Esophagus (tissue), 2 donors: Measurements from ENCODE around the gene APOO. TPM values are rescaled to one million over a fixed set of nuclear protein-coding genes. Genes with fewer than 3 reads are reported as not detected.

ENCODE experiments used
- H3K27ac ChIP-seq, 2 donors: one replicate each; pipeline ENCODE4 v1.5.1; 2013; ENCODE audit warnings: low read depth in 2 of 2, mild to moderate bottlenecking in 2 of 2, inconsistent platforms in 1 of 2, low read length in 1 of 2, moderate library complexity in 1 of 2
- H3K27me3 ChIP-seq, 2 donors: one replicate each; pipeline ENCODE4 v1.6.1; 2013; ENCODE audit warnings: low read length in 2 of 2, control low read depth in 1 of 2, mild to moderate bottlenecking in 1 of 2; ENCODE audit not compliant: insufficient read depth in 2 of 2, control insufficient read depth in 1 of 2
- H3K36me3 ChIP-seq, 2 donors: one replicate each; pipeline ENCODE4 v1.6.1; 2013; ENCODE audit warnings: low read length in 1 of 2; ENCODE audit not compliant: control insufficient read depth in 2 of 2, insufficient read depth in 2 of 2
- H3K4me1 ChIP-seq, 2 donors: one replicate each; pipeline ENCODE4 v1.6.1; 2013; ENCODE audit warnings: low read length in 1 of 2; ENCODE audit not compliant: control insufficient read depth in 2 of 2, insufficient read depth in 2 of 2
- H3K4me3 ChIP-seq, 2 donors: one replicate each; pipeline ENCODE4 v1.5.1; 2013; ENCODE audit warnings: low read length in 2 of 2, mild to moderate bottlenecking in 2 of 2, low read depth in 1 of 2, moderate library complexity in 1 of 2
- H3K9me3 ChIP-seq, 2 donors: one replicate each; pipeline ENCODE4 v1.6.1; 2013; ENCODE audit warnings: mild to moderate bottlenecking in 2 of 2, low read depth in 1 of 2, low read length in 1 of 2, moderate library complexity in 1 of 2; ENCODE audit not compliant: control insufficient read depth in 2 of 2, insufficient read depth in 1 of 2
- WGBS, 2 donors: extraction: QIAGEN DNeasy Blood & Tissue Kit; methylation state at CpG; one replicate each; pipeline ENCODE4 v1.1.7; 2013; 5-methylcytosine and 5-hydroxymethylcytosine counted together
- polyA plus RNA-seq, 2 donors: library from polyadenylated mRNA; stranded (reverse); fragments of 200-250 nt; gene quantifications; one replicate each; pipeline ENCODE4 v1.2.3, GENCODE V29; 2013
- donor health status: healthy with polysubstance abuse.
- donor health status: Bipolar disorder and iron deficiency.

Gene APOO
- polyA plus RNA-seq: 10 to 100 TPM; 12.7 to 15.8 TPM

DNA sequence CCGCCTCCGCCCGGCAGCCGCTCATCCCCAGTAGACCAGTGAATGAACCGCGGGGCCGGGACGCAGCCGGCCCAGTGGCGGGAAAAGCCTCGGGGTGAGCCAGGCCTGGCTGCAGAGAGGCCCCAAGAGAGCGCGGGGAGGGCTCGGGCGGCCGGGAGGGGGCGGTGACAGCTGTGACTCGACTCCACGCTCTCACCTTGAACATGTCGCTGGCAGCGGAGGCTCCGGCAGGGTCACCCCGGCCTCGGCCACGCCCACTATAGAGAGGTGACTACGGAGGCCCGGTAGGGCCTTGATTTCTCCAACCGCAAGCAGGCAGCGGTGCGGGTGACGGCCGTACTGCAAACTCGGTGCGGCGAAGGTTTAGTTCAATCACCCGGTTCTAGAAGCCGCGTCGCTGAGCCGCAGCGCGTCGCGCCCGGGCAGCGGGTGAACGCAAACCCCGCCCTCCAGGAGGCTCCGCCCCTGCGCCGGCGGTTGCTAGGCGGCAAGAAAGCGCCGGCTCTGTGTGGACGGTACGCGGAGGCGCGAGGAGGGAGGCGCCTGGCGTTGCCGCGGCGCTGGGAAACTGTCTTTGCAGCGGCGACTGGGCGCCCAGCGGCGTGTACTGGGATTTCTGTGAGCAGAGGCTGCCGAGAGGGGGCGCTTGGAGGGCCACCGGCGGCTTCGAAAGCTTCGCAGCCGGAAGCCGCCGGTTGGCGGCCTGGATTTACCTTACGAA, at the start of gene APOO, which contains the start of gene CXorf58:
Gene APOO, minus strand, starts transcription at position 441 of the 721 bp plus-strand sequence. Its CDS starts 236 bp downstream, at position 205.
Gene CXorf58, plus strand, starts transcription at position 509 of the 721 bp plus-strand sequence. CDS start 2,297 bp downstream, outside the sequence.
- WGBS, 2 donors: 1 to 22% methylated on average over 81 of the region's 81 CpGs
- Histone ChIP-seq H3K27ac (peak within 1 kb of the TSS; percentile 73 to 94), H3K4me3 (peak within 1 kb of the TSS; percentile 48 to 53), H3K27me3 (no peaks in the 10 kb centered on the region), H3K36me3 (no peaks in the 10 kb centered on the region), H3K4me1 (no peaks in the 10 kb centered on the region), H3K9me3 (no peaks in the 10 kb centered on the region)

DNA sequence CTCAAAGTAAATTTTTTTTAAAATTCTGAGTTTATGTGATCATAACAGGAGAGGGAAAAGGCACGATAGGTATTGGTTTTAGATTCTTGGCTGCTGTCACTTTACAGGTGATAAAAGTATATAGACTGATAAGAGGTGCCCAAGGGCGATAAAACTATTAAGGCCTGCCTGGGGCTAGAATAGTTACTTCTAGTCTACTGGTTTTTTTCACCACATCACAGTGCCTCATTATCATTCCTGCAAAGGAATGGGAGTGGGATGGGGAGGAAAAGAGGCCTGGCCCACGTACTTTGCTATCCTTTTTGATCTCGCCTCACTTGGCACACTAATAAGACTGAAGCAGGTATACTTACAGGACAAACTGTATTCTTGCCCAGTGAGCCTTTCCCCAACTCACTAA, 46.7 kb upstream of the APOO start:
- Histone ChIP-seq H3K9me3 (no peaks in the 10 kb centered on the region), H3K27ac (no peak overlapping the region), H3K27me3 (no peaks in the 10 kb centered on the region), H3K4me1 (no peaks in the 10 kb centered on the region), H3K4me3 (no peak overlapping the region), H3K36me3 (no peaks in the 10 kb centered on the region)
- WGBS, 2 donors: 60 to 88% methylated on average over 4 of the region's 4 CpGs

GRCh38 chrX:23953908-23954269, 46.2 kb upstream of the APOO start:
- H3K9me3 ChIP-seq: no peaks in the 10 kb centered on the region
- no peaks in the 10 kb centered on the region for H3K36me3 ChIP-seq
- WGBS, 2 donors: 87 to 94% methylated on average over 11 of the region's 11 CpGs
- no peaks in the 10 kb centered on the region for H3K27me3 ChIP-seq
- no peaks in the 10 kb centered on the region for H3K4me1 ChIP-seq
- no peak overlapping the region for H3K27ac ChIP-seq
- no peak overlapping the region for H3K4me3 ChIP-seq

DNA sequence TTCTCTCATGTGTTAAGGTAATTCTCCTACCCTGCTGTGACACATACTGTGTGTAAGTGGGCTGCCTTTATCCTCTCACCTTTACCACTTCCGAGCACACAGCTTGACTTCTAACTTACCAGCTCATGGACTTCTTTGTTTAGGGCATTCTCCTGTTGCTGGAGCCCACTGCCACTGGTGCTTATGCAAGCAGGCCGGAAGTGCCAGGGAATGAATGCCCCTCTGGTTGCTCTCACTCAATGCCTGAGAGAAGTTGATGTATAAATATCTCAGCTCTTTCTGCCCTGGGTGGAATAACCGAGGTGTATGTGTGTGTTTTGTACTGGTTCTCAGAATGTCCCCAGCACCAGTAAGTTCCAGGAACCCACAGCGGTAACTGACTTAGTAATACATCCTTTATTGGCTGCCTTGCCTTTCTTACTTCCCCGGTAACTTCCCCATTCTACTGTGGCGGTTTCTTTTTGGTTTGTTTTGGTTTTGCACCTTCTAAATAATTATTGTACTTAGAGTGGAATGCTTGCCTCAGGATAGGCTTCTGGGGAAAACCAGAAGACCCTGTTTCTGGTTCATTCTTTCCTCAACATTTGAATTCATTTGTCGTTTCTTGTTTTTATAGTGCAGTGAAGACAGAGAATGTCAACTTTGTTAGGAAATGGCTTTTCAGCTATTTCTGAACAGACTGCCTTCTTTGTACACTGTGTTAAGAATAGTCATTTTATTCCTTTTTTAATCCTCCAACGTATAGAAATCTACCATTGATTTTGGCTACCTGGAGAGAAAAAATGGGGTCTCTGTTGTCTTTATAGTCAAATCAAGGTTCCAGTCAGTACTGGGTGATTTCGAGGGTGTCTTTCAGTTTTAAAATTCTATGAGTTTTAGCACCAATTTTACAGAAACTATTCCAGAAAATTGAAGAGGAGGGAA, 45.5 kb upstream of the APOO start:
- H3K27ac ChIP-seq: peak overlapping the region in 1 of 2 donors; percentile 65
- H3K36me3 ChIP-seq: no peaks in the 10 kb centered on the region
- 29 to 43% methylated on average over 9 of the region's 9 CpGs for WGBS, 2 donors
- H3K4me1 ChIP-seq: no peaks in the 10 kb centered on the region
- no peak overlapping the region for H3K4me3 ChIP-seq
- H3K27me3 ChIP-seq: no peaks in the 10 kb centered on the region
- H3K9me3 ChIP-seq: no peaks in the 10 kb centered on the region

DNA sequence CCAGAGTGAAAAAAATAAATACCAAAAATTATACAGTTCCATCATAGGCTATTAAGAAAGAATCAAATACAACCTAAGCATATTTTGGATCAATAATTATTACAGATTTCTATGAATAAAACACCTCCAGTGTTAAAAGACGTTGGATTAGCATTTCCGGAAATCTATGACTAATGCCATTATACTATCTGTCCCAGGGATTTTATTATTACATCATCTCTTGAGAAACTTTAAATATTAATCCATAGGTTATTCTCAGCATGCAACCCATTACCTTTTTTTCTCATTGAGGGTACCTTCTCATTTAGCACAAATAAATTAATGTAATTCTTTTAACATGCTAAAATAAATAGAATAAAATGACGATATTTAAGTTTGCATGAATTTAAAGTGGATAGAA, 44.7 kb upstream of the APOO start:
- Histone ChIP-seq H3K27me3 (no peaks in the 10 kb centered on the region), H3K27ac (no peak overlapping the region), H3K4me1 (no peaks in the 10 kb centered on the region), H3K9me3 (no peaks in the 10 kb centered on the region), H3K36me3 (no peaks in the 10 kb centered on the region), H3K4me3 (no peak overlapping the region)
- 50 to 55% methylated on average over 3 of the region's 3 CpGs for WGBS, 2 donors

DNA sequence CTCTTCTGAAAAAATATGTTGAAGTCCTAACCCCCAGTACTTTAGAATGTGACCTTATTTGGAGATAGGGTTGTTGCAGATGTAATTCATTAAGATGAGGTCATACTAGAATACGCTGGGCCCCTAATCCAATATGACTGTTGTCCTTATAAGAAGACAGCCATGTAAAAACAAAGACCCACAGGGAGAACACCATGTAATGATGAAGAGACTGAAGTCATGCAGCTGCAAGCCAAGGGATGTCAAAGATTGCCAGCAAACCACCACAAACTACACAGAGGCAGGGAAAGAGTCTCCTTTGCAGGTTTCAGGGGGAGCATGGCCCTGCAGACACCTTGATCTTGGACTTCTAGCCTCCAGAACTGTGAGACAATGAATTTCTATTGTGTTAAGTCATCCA, 37.5 kb upstream of the APOO start:
- Histone ChIP-seq H3K27ac (no peak overlapping the region), H3K4me1 (no peaks in the 10 kb centered on the region), H3K4me3 (no peak overlapping the region), H3K9me3 (no peaks in the 10 kb centered on the region), H3K27me3 (no peaks in the 10 kb centered on the region), H3K36me3 (no peaks in the 10 kb centered on the region)
- WGBS, 2 donors: 64 to 78% methylated on average over 1 of the region's 1 CpG

GRCh38 chrX:23944234-23944633, 36.5 kb upstream of the APOO start:
- H3K27ac ChIP-seq: no peak overlapping the region
- H3K27me3 ChIP-seq: no peaks in the 10 kb centered on the region
- no peak overlapping the region for H3K4me3 ChIP-seq
- H3K9me3 ChIP-seq: no peaks in the 10 kb centered on the region
- H3K4me1 ChIP-seq: no peaks in the 10 kb centered on the region
- 33 to 36% methylated on average over 1 of the region's 1 CpG for WGBS, 2 donors
- no peaks in the 10 kb centered on the region for H3K36me3 ChIP-seq

DNA sequence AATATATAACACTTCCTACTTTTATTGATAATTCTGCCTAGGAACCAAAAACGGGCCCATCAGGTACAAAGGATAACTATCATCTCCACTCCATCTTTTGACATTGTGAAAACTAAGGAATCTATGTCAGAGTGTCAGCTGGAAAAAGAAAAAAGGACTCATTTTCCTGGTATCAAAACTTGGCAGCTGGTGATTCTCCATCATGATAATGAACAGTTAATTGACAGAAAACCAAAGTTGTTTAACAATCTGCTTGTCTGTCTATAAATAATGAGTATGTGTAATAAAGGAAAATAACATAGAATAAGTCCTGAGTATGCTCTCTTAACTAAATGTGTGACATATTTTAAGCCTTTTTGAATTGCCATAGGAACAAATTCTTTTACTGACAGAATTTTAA, 31.5 kb upstream of the APOO start:
- Histone ChIP-seq H3K4me3 (no peak overlapping the region), H3K27ac (no peak overlapping the region), H3K27me3 (peaks cover 0 to 2% of the 10 kb centered on the region in 2 donors), H3K4me1 (no peaks in the 10 kb centered on the region), H3K36me3 (no peaks in the 10 kb centered on the region), H3K9me3 (no peaks in the 10 kb centered on the region)
- 50 to 52% methylated on average over 1 of the region's 1 CpG for WGBS, 2 donors

GRCh38 chrX:23938690-23939089, 31.0 kb upstream of the APOO start:
- Histone ChIP-seq H3K36me3 (no peaks in the 10 kb centered on the region), H3K27ac (no peak overlapping the region), H3K9me3 (no peaks in the 10 kb centered on the region), H3K27me3 (peaks cover 0 to 2% of the 10 kb centered on the region in 2 donors), H3K4me3 (no peak overlapping the region), H3K4me1 (no peaks in the 10 kb centered on the region)
- WGBS, 2 donors: 56 to 66% methylated on average over 1 of the region's 1 CpG
